OCI-LY7 (cell line): ENCODE measurements around the gene ABCB8. TPM values are rescaled to one million over a fixed set of nuclear protein-coding genes. Genes with fewer than 3 reads are reported as not detected.
A peak's percentile ranks its signal among the peaks of the same experiment; 100 is the strongest.

ENCODE experiments used
- BruUV-seq: library from RNA; stranded (reverse); fragments of 400-500 nt; replicated peaks from 2 replicates; lab custom pipeline; 2021; lab: Mats Ljungman, UMichigan
- CTCF ChIA-PET: fragments of 300-600 bp; sonication (Branson Sonifier 250); formaldehyde crosslinking; loops from one replicate; lab custom pipeline; 2022; ENCODE audit warnings: antibody characterized with exemption; ENCODE audit not compliant: unreplicated experiment; lab: Charles Lee
- POLR2A ChIA-PET: fragments of 300-600 bp; sonication (Branson Sonifier 250); formaldehyde crosslinking; loops from one replicate; lab custom pipeline; 2022; ENCODE audit warnings: antibody characterized with exemption; lab: Charles Lee
- DNase-seq: peaks from one replicate; pipeline ENCODE4 v3.0.0-alpha.2; 2015; ENCODE audit warnings: low spot score
- H2AFZ ChIP-seq: fragments of 200-600 bp; sonication (generic), shearing (Covaris generic); 2 replicates; pipeline ENCODE4 v1.6.1; 2014; ENCODE audit warnings: mild to moderate bottlenecking, antibody characterized with exemption, low read length, moderate library complexity
- H3K27ac ChIP-seq: fragments of 200-600 bp; sonication (generic); 2 replicates; pipeline ENCODE4 v1.5.1; 2014; ENCODE audit warnings: mixed run types, low read depth, mild to moderate bottlenecking, moderate library complexity, low read length, inconsistent platforms; ENCODE audit not compliant: poor library complexity, severe bottlenecking
- H3K36me3 ChIP-seq: fragments of 200-600 bp; sonication (generic); 2 replicates; pipeline ENCODE4 v1.6.1; 2014; ENCODE audit warnings: mild to moderate bottlenecking, antibody characterized with exemption, low read length, moderate library complexity, mixed read lengths; ENCODE audit not compliant: insufficient read depth
- H3K4me1 ChIP-seq: fragments of 200-600 bp; sonication (generic); 2 replicates; pipeline ENCODE4 v1.5.1; 2014; ENCODE audit warnings: mild to moderate bottlenecking, low read length; ENCODE audit not compliant: insufficient read depth, poor library complexity, severe bottlenecking
- H3K4me2 ChIP-seq: fragments of 200-600 bp; sonication (generic); 2 replicates; pipeline ENCODE4 v1.6.1; 2014; ENCODE audit warnings: mild to moderate bottlenecking, low read length
- H3K4me3 ChIP-seq: fragments of 200-600 bp; sonication (generic); 2 replicates; pipeline ENCODE4 v1.5.1; 2014; ENCODE audit warnings: mild to moderate bottlenecking, low read depth, low read length; ENCODE audit not compliant: poor library complexity, severe bottlenecking
- H3K79me2 ChIP-seq: fragments of 200-600 bp; sonication (generic); 2 replicates; pipeline ENCODE4 v1.6.1; 2016; ENCODE audit warnings: low read depth, mild to moderate bottlenecking, low read length, moderate library complexity, mixed read lengths; ENCODE audit not compliant: insufficient read depth
- H3K9me2 ChIP-seq: fragments of 200-600 bp; sonication (generic); 2 replicates; pipeline ENCODE4 v1.6.1; 2016; ENCODE audit warnings: mild to moderate bottlenecking, low read length, mixed read lengths; ENCODE audit not compliant: insufficient read depth
- H3K9me3 ChIP-seq: fragments of 200-600 bp; sonication (generic); 2 replicates; pipeline ENCODE4 v1.6.1; 2014; ENCODE audit warnings: mild to moderate bottlenecking, mixed run types, low read length, mixed read lengths
- H4K20me1 ChIP-seq: fragments of 200-600 bp; sonication (generic); 2 replicates; pipeline ENCODE4 v1.6.1; 2014; ENCODE audit warnings: mild to moderate bottlenecking, antibody characterized with exemption, low read length, moderate library complexity, mixed read lengths; ENCODE audit not compliant: insufficient read depth
- EZH2phosphoT487 ChIP-seq: fragments of 200-600 bp; sonication (generic); IDR thresholded peaks from 2 replicates; pipeline ENCODE4 v1.6.1; 2018; ENCODE audit warnings: low read depth, borderline replicate concordance, mild to moderate bottlenecking, mixed run types, antibody characterized with exemption, low read length, moderate library complexity, mixed read lengths
- intact Hi-C: fragments of 100-400 bp; cut with micrococcal nuclease; formaldehyde crosslinking; loops from one replicate; pipeline ENCODE4 v1.10.0; 2022; ENCODE audit not compliant: unreplicated experiment
- total RNA-seq, 2 experiments: library from RNA; depleted of rRNA in 1 of 2; stranded (reverse); fragments of >200 nt in 1 of 2; shearing (Covaris generic) in 1 of 2; gene quantifications; 2 replicates each; pipeline ENCODE4 v1.2.3, GENCODE V29; 2014 to 2022
- TF ChIP-seq, protein P1 (sequence below): fragments of 200-600 bp; sonication (generic); conservative IDR thresholded peaks from 2 replicates; pipeline ENCODE4 v1.5.1; 2014; ENCODE audit warnings: mild to moderate bottlenecking, antibody characterized with exemption, low read length, moderate library complexity, mixed read lengths

ABCB8 gene
- total RNA-seq, 2 experiments from 2014 or later, result 32.0 to 64.7 TPM

DNA sequence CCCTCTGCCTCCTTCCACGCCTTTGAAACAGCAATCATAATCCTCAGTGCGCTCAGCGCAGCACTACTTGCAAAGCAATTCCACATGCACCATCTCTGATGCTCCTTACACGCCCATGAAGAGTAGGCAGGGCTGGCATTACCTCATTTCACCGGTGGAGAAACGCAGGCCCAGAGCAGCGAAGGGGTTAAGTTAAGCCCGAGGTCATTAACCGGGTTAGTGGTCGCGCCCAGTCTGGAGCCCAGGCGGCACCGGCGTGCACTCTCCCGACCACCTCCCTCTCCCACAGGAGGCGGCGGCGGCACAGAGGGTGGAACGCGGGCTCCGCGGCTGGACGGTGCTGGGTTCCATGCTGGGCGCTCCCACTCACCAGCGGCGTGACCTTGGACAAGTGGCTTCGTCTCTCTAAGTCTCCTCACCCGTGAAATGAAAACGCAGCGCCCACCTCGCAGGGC, 51.8 kb downstream of the ABCB8 start:
- Histone ChIP-seq H4K20me1 (no peaks in the 10 kb centered on the region), H3K9me3 (no peaks in the 10 kb centered on the region), H3K79me2 (peaks cover 28% of the 10 kb centered on the region), H3K9me2 (no peaks in the 10 kb centered on the region), H3K4me1 (peaks cover 48% of the 10 kb centered on the region), H3K4me2 (peak overlapping the region; percentile 100), H3K4me3 (peak overlapping the region; percentile 91), H3K36me3 (peaks cover 47% of the 10 kb centered on the region), H2AFZ (peak overlapping the region; percentile 46; the same call in 1 of the 2 replicates), H3K27ac (peak overlapping the region; percentile 72)
- no peak for TF ChIP-seq EZH2phosphoT487
- TF ChIP-seq, protein P1, sequence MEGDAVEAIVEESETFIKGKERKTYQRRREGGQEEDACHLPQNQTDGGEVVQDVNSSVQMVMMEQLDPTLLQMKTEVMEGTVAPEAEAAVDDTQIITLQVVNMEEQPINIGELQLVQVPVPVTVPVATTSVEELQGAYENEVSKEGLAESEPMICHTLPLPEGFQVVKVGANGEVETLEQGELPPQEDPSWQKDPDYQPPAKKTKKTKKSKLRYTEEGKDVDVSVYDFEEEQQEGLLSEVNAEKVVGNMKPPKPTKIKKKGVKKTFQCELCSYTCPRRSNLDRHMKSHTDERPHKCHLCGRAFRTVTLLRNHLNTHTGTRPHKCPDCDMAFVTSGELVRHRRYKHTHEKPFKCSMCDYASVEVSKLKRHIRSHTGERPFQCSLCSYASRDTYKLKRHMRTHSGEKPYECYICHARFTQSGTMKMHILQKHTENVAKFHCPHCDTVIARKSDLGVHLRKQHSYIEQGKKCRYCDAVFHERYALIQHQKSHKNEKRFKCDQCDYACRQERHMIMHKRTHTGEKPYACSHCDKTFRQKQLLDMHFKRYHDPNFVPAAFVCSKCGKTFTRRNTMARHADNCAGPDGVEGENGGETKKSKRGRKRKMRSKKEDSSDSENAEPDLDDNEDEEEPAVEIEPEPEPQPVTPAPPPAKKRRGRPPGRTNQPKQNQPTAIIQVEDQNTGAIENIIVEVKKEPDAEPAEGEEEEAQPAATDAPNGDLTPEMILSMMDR, result no peak
- CTCF ChIA-PET, result interaction anchor here (0.6 kb wide), 1 partner anchor 31 kb away, joined by 5 read pairs; no protein-coding TSS in a partner anchor
- DNase-seq, result no peak
- intact Hi-C loops, result loop anchor here (1.0 to 10.0 kb wide), 5 partner anchors 21 to 185 kb away; partner anchors contain the start of genes ABCB8, ABCF2, KCNH2 and SLC4A2
- BruUV-seq, result TSS peak; percentile 59
- POLR2A ChIA-PET, result interaction anchor here (0.7 kb wide), 1 partner anchor 15 kb away, joined by 4 read pairs; no protein-coding TSS in a partner anchor

DNA sequence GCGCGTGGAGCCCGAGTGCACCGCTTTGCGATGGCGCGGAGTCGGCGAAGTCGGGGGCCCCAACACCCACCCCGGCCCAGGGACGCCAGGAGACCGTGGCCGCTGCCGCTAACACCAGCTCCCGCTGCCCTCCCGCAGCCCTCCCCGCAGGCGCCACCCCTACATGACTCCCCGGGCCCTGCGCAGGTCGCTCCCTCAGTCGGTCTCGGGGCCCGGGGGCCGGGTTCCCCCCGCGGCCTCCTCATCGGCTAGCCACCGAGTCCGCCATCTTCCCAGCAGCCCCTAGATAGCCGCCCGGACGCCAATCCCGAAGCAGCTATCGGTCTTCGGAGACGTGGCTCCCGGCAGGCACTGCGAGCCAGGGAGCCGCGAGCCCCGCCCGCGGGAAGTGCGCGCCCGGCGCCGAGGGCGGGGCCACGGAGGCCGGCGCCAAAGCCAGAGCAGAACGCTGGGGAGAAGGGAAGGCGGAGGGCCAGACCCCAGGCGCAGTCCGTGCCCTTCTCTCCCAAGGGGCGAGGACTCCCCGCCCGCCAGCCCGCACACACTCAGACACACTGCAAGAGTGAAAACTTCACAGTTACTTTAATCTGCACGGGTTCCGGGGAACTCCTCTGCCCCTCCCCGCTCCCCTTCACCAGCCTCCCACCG, 52.4 kb downstream of the ABCB8 start, which contains the start of gene FASTK:
Gene FASTK (minus strand): TSS at position 288 of the 648 bp plus-strand sequence. CDS start 43 bp downstream, at position 245.
- ChIA-PET POLR2A (interaction anchor here (0.5 to 0.7 kb wide), 3 partner anchors 14 to 146 kb away, joined by 3 to 4 read pairs (median 3); no protein-coding TSS in a partner anchor), CTCF (interaction anchor here (0.6 kb wide), 3 partner anchors 18 to 30 kb away, joined by 3 to 5 read pairs (median 3); no protein-coding TSS in a partner anchor)
- no peak for TF ChIP-seq EZH2phosphoT487
- TF ChIP-seq, protein P1, result no peak
- peaks cover 54% of the 10 kb centered on the region for H3K4me1 ChIP-seq
- peak within 1 kb of the TSS; percentile 72 for H3K27ac ChIP-seq
- intact Hi-C loops, result loop anchor here (1.0 to 10.0 kb wide), 5 partner anchors 21 to 186 kb away; partner anchors contain the start of genes ABCB8, ABCF2, KCNH2 and SLC4A2
- H3K9me2 ChIP-seq, result no peaks in the 10 kb centered on the region
- no peaks in the 10 kb centered on the region for H4K20me1 ChIP-seq
- peaks cover 43% of the 10 kb centered on the region for H3K36me3 ChIP-seq
- H3K4me2 ChIP-seq, result peak within 1 kb of the TSS; percentile 100
- H3K4me3 ChIP-seq, result peak within 1 kb of the TSS; percentile 91
- H3K9me3 ChIP-seq, result no peaks in the 10 kb centered on the region
- H2AFZ ChIP-seq, result peak within 1 kb of the TSS; percentile 46; the same call in 1 of the 2 replicates
- BruUV-seq, result no TSS peak
- DNase-seq, result peak; percentile 92
- H3K79me2 ChIP-seq, result peaks cover 28% of the 10 kb centered on the region
